Testis (tissue), 3 donors: Measurements from ENCODE around the gene ENTPD8. TPM values are rescaled to one million over a fixed set of nuclear protein-coding genes. Genes with fewer than 3 reads are reported as not detected.
A peak's percentile ranks its signal among the peaks of the same experiment; 100 is the strongest.

ENCODE experiments used
- DNase-seq: peaks from one replicate; pipeline ENCODE4 v3.0.0-alpha.2; 2019
- H3K27ac ChIP-seq, 2 donors: fragments of 200-600 bp; sonication (generic); one replicate each; pipeline ENCODE4 v1.5.1; 2019
- H3K27me3 ChIP-seq: fragments of 200-600 bp; sonication (generic); one replicate; pipeline ENCODE4 v1.5.1; 2019
- H3K36me3 ChIP-seq: fragments of 200-600 bp; sonication (generic); one replicate; pipeline ENCODE4 v1.5.1; 2017; ENCODE audit warnings: low read depth; ENCODE audit errors: missing control alignments
- H3K4me1 ChIP-seq: fragments of 200-600 bp; sonication (generic); one replicate; pipeline ENCODE4 v1.5.1; 2019
- H3K4me3 ChIP-seq, 2 donors: fragments of 200-600 bp; sonication (generic); one replicate each; pipeline ENCODE4 v1.5.1; 2017 to 2019
- H3K9me3 ChIP-seq: fragments of 200-600 bp; sonication (generic); one replicate; pipeline ENCODE4 v1.5.1; 2017
- POLR2A ChIP-seq: fragments of 450-650 bp; IDR thresholded peaks from one replicate; pipeline ENCODE4 v1.6.1; 2017; ENCODE audit warnings: antibody characterized with exemption, mild to moderate bottlenecking, moderate library complexity
- WGBS, 2 donors: methylation state at CpG; one replicate each; pipeline ENCODE4 v1.1.5; 2018; 5-methylcytosine and 5-hydroxymethylcytosine counted together
- intact Hi-C: fragments of 100-400 bp; cut with DNase I; formaldehyde crosslinking; loops from one replicate; pipeline ENCODE4 v1.15.1; 2023; ENCODE audit warnings: low total_unique reads
- polyA plus RNA-seq: library from polyadenylated mRNA; stranded (reverse); fragments of 350-450 nt; fragmentation: Illumina TruSeq; extraction: RNeasy Lipid Tissue Mini Kit (QIAGEN cat#74804); gene quantifications from one replicate; pipeline ENCODE4 v1.2.3, GENCODE V29; 2014; ENCODE audit warnings: low read depth, low replicate concordance; ENCODE audit not compliant: insufficient read depth
- total RNA-seq, 2 donors: library from RNA; depleted of rRNA; stranded (reverse); fragments of >200 nt; gene quantifications; one replicate each; pipeline ENCODE4 v1.2.3, GENCODE V29; 2016
- TF ChIP-seq, protein P1 (sequence below), 3 experiments: fragments of 450-650 bp in 2 of 3; fragments of 200-600 bp in 1 of 3; sonication (generic) in 1 of 3; IDR thresholded peaks; one replicate each; pipeline ENCODE4 v1.5.1; 2016 to 2019; ENCODE audit warnings: antibody characterized with exemption in 3 of 3, mild to moderate bottlenecking in 2 of 3, moderate library complexity in 1 of 3

ENTPD8 gene
- total and polyA plus RNA-seq, 3 donors from 2014 or later = 0.37 to 2.2 (median 2.0) TPM

DNA sequence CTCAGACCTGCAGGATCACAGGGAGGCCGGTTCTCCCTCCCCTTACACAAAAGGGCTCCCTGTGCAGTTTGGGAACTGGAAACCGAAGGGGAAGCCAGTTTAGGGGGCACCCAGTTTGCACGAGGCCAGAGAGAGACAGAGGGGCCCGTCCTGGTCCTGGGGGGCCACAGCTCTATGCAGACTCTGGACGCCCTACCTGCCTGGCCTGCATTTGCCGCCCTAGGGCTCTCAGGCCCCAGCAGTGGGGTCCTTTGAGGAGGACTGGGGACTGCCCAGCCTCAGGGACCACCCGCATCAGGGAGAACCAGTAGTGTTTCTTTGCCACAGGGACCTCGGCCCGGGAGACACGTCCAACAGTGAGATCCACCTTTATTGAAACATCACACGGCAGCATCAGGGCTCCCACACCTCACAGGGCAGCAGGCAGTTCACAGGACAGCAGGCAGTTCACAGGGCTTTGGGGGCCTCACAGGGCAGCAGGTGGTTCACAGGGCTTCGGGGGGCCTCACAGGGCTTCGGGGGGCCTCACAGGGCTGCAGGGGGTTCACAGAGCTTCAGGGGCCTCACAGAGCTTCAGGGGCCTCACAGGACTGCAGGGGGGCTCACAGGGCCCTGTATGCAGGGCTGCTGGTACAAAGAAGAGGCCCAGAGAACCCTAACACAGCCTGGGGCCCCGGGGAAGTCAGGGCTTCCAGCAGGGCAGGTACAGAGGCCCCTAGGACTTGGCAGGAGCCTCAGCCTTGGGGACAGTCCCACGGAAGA, 18.6 kb upstream of the ENTPD8 start:
- Histone ChIP-seq H3K27me3 (no peaks in the 10 kb centered on the region), H3K27ac (peak overlapping the region; percentile 57 to 92), H3K4me1 (peaks cover 49% of the 10 kb centered on the region), H3K4me3 (peak overlapping the region; percentile 43 to 77), H3K9me3 (no peaks in the 10 kb centered on the region), H3K36me3 (no peaks in the 10 kb centered on the region)
- no peak for DNase-seq
- intact Hi-C loops = no loop called here
- WGBS, 2 donors = 24 to 53% methylated on average over 2 to 13 of the region's 15 CpGs
- TF ChIP-seq, protein P1, sequence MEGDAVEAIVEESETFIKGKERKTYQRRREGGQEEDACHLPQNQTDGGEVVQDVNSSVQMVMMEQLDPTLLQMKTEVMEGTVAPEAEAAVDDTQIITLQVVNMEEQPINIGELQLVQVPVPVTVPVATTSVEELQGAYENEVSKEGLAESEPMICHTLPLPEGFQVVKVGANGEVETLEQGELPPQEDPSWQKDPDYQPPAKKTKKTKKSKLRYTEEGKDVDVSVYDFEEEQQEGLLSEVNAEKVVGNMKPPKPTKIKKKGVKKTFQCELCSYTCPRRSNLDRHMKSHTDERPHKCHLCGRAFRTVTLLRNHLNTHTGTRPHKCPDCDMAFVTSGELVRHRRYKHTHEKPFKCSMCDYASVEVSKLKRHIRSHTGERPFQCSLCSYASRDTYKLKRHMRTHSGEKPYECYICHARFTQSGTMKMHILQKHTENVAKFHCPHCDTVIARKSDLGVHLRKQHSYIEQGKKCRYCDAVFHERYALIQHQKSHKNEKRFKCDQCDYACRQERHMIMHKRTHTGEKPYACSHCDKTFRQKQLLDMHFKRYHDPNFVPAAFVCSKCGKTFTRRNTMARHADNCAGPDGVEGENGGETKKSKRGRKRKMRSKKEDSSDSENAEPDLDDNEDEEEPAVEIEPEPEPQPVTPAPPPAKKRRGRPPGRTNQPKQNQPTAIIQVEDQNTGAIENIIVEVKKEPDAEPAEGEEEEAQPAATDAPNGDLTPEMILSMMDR (IDR thresholded peaks at IDR 0.05) = no peak
- TF ChIP-seq POLR2A = no peak

DNA sequence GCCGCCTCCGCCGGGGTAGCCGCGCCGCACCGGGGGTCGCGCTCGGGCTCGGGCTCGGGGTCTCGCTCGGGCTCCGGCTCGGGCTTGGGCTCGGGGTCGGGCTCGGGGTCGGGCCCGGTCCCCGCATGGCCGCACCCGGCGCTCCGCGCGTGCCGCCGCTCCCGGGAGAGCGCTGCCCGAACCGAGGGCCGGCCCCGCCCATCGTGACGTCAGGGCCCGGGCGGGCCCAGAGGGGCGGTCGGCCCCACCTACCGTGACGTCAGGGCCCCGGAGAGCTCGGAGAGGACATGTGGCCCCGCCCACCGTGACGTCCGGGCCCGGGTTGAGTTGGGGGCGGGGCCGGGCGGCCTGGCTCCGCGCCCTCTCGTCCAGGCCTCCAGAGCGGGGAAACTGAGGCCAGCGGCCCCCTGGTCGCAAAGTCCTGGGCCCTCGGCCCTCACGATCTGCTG, 18.0 kb upstream of the ENTPD8 start, which contains the start of gene NSMF:
Gene NSMF, minus strand, starts transcription at position 183 of the 449 bp plus-strand sequence. CDS start 232 bp downstream, outside the sequence.
- Histone ChIP-seq H3K27ac (peak within 1 kb of the TSS; percentile 85 to 92), H3K4me3 (peak within 1 kb of the TSS; percentile 71 to 77), H3K27me3 (no peaks in the 10 kb centered on the region), H3K9me3 (no peaks in the 10 kb centered on the region), H3K4me1 (peaks cover 55% of the 10 kb centered on the region), H3K36me3 (no peaks in the 10 kb centered on the region)
- WGBS, 2 donors = 1% methylated on average over 34 of the region's 62 CpGs; no CpG with 5 or more reads in 1 of the 2 donors
- TF ChIP-seq POLR2A = peak; percentile 65
- TF ChIP-seq, protein P1 (IDR thresholded peaks at IDR 0.05) = no peak
- DNase-seq = peak; percentile 97
- intact Hi-C loops = no loop called here

DNA sequence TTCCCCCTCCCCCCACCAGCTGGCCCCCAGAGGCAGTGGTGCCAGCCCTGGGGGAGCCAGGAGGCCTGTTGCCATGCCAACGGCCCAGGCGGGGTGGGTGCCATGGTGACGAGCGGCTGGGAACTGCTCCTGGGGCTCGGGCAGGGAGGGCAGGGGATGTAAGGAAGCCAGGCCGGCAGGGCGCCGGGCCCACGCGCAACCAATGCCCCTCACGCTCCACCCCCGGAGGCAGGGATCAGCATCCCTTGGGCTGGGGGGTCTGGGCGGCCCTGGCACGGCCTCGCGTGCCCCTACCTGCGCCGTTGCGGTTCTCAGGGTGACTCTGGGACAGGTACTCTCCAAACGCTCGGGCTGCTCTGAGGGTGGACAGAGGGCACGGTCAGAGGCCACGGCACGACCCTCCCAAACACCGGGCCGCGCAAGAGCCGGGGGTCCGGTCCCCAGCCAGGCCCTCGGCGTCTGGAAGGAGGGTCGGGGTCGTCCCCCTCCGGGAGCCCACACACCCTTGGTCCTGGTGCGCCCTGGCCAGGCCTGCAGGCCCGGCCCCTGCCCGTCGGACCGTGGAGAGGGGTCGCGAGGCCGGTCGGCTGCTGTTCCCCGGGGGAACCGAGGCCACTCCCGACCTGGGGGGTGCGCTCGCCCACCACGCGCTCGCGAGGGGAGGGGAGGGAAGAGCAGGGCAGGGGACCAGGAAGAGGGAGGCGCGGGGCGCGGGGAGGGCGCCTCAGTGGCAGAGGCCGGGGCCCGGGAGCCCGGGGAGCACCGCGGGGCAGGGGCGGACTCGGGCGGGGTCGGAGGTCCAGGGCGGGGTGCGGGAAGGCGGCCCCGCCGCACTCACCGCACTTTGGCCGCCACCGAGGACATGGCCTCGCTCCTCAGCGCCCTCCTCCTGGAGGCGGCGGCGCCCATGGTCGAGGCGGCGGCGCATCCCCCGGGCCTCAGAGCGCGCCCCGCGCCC, 17.3 kb upstream of the ENTPD8 start:
- Histone ChIP-seq H3K4me3 (peak overlapping the region; percentile 71 to 77), H3K4me1 (peaks cover 55% of the 10 kb centered on the region), H3K27ac (peak overlapping the region; percentile 85 to 92), H3K27me3 (no peaks in the 10 kb centered on the region), H3K36me3 (no peaks in the 10 kb centered on the region), H3K9me3 (no peaks in the 10 kb centered on the region)
- no peak for TF ChIP-seq POLR2A
- TF ChIP-seq, protein P1 (IDR thresholded peaks at IDR 0.05) = no peak
- intact Hi-C loops = no loop called here
- DNase-seq = no peak
- WGBS, 2 donors = 3 to 10% methylated on average over 16 to 44 of the region's 88 CpGs

DNA sequence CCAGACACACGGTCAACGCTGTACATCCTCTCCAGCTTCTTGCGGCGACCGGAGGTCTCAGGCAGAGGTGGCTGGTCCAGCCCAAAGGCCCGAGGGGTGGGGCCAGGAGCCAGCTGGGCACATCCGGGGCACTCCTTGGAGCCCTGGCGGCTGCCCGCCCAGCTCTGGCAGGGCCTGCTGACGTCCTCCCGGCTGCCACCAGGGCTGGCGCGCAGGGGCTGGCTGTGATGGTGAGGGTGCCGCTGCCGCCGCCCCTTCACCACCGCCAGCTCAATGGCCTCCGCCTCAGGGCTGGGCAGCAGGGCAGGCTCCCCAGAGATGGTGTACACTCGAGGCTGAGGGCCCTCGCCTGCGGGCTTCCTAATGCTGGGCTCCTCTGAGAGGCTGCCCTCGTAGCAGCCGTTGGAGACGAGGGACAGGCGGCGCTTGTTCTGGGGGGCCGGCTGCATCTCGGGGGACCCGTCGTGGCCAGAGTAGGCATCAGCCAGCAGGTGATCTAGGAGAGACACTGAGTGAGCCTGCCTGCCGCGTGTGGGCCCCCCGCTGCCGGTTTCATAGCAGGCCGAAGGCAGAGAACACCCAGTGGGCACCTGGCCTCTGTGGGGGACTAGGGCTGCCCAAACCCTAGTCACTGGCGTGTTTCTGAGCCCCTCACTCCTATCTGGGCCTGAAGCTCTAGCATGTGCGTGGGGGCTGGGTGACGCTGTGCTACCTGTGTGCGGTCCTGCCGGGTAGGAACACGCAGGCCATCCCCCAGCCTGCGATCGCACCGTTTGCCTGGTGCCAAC, 16.4 kb upstream of the ENTPD8 start:
- Histone ChIP-seq H3K9me3 (no peaks in the 10 kb centered on the region), H3K36me3 (no peaks in the 10 kb centered on the region), H3K4me3 (peak overlapping the region in 1 of 2 donors; percentile 71), H3K27me3 (no peaks in the 10 kb centered on the region), H3K27ac (peak overlapping the region; percentile 85 to 92), H3K4me1 (peaks cover 55% of the 10 kb centered on the region)
- no peak for DNase-seq
- WGBS, 2 donors = 77 to 84% methylated on average over 6 to 40 of the region's 44 CpGs
- intact Hi-C loops = no loop called here
- TF ChIP-seq POLR2A = no peak
- TF ChIP-seq, protein P1 (IDR thresholded peaks at IDR 0.05) = no peak
